ENCODE measurements around the gene TPSD1. TPM values are rescaled to one million over a fixed set of nuclear protein-coding genes. Genes with fewer than 3 reads are reported as not detected.

Gene TPSD1
- polyA plus RNA-seq, 1 experiment, result not detected

DNA sequence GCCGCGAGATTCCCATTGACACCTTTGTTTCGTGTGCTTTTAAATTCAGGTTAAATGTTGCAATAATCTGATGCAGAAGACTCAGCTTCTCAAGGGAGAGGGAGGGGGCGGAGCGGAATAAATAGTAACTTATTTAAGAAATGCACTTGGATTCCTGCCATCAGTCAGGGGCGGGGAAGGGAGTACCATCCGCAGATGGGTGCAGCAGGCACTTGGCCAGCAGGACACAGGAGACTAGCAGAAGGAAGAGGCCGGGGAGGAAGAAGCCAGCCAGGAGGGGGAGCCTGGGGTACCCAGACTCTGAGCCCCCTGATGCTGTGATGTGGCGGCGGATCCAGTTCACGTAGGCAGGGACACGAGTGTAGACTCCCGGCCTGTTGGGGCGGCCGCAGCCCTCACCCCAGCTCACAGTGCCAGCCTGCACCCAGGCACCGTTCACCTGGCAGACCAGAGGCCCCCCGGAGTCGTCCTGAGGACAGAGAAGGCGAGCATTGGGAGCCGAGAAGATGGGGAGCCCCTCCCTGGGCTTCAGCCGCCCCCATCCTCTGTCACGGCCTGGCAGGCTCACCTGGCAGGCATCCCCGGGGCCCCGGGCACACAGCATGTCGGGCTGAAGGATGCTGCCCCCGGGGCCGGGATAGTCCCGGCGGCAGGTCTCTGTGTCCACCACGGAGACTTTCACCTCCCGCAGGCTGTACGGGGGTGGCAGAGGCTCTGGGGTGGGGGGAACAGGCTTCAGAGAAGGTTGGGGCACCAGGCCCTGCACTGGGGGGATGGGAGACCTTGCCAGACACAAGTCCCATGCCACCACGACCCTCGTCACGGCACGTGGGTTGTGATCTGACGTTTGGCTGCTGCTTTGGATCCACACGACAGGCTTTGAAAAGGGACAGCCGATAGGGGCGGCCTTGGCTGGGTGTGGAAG, 34.0 kb upstream of the TPSD1 start:
- no peaks in the 10 kb centered on the region for H3K27me3 ChIP-seq (ENCODE audit: control insufficient read depth, insufficient read depth, low read length)
- H3K27ac ChIP-seq (ENCODE audit: low read depth, low read length), result no peak overlapping the region
- no peak for DNase-seq (ENCODE audit: low read depth, low spot score)
- H3K4me3 ChIP-seq (ENCODE audit: low read depth, low read length), result no peak overlapping the region
- no peaks in the 10 kb centered on the region; the same call in 1 of the 2 replicates for H3K9me3 ChIP-seq (ENCODE audit: control insufficient read depth, insufficient read depth, low read length)
- ChIA-PET CTCF (no interaction called here), POLR2A (interaction anchor here (1.1 kb wide), 1 partner anchor 18 kb away, joined by 3 read pairs; no protein-coding TSS in a partner anchor)
- TF ChIP-seq, protein P1, sequence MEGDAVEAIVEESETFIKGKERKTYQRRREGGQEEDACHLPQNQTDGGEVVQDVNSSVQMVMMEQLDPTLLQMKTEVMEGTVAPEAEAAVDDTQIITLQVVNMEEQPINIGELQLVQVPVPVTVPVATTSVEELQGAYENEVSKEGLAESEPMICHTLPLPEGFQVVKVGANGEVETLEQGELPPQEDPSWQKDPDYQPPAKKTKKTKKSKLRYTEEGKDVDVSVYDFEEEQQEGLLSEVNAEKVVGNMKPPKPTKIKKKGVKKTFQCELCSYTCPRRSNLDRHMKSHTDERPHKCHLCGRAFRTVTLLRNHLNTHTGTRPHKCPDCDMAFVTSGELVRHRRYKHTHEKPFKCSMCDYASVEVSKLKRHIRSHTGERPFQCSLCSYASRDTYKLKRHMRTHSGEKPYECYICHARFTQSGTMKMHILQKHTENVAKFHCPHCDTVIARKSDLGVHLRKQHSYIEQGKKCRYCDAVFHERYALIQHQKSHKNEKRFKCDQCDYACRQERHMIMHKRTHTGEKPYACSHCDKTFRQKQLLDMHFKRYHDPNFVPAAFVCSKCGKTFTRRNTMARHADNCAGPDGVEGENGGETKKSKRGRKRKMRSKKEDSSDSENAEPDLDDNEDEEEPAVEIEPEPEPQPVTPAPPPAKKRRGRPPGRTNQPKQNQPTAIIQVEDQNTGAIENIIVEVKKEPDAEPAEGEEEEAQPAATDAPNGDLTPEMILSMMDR (IDR thresholded peaks at IDR 0.05; ENCODE audit: low read depth, low read length), result no peak

- no peaks in the 10 kb centered on the region for H3K27me3 ChIP-seq (ENCODE audit: control insufficient read depth, insufficient read depth, low read length)
- ChIA-PET POLR2A (interaction anchor here (1.1 kb wide), 1 partner anchor 19 kb away, joined by 3 read pairs; no protein-coding TSS in a partner anchor), CTCF (no interaction called here)
Observed at GRCh38 chr16:1222553-1223354, 33.1 kb upstream of the TPSD1 start.

DNA sequence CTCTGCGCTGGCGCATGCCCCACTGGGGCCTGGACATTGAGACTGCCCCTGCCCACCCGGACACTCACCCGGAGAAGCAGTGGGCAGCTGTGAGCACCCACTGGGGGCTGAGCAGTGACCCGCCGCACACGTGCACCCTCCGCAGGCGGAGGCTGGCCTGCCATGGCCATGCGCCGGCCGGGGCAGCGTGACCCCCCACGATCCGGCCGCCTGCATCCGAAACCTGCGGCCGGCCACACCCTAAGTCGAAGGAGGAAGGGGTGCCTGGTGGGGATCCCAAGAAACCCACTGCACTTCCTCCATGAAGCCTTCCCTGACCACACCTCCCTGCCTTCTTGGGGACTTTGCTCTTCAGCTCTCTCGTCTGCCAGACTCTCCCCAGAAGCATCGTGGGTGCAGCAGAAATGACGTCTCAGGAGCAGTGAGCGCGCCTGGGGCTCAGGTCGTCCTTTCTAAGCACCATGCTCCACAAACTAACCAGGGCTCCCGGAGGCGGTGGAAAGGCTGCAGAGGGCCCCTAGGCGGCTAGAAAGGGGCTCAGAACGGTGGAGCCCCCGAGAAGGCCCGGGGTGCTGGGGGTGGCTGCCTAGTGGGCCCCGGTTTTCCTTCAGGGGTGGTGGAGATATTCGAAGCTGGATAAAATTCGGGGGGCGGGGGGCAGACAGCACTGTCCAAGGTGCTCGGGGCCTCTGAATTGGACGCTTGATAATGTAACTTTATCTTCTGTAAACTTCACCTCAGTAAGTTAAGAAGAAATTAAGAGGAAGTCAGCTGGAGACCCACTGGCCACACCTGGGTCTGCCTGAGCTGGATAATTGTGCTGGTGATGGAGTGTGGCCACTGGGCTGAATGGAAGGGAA, 32.3 kb upstream of the TPSD1 start:
- DNase-seq (ENCODE audit: low read depth, low spot score), result no peak
- POLR2A ChIA-PET, result interaction anchor here (1.1 kb wide), 1 partner anchor 20 kb away, joined by 3 read pairs; no protein-coding TSS in a partner anchor
- no peaks in the 10 kb centered on the region for H3K27me3 ChIP-seq (ENCODE audit: control insufficient read depth, insufficient read depth, low read length)
- CTCF ChIA-PET, result no interaction called here
- TF ChIP-seq, protein P1 (IDR thresholded peaks at IDR 0.05; ENCODE audit: low read depth, low read length), result no peak
- H3K4me3 ChIP-seq (ENCODE audit: low read depth, low read length), result no peak overlapping the region
- H3K27ac ChIP-seq (ENCODE audit: low read depth, low read length), result no peak overlapping the region
- no peaks in the 10 kb centered on the region; the same call in 1 of the 2 replicates for H3K9me3 ChIP-seq (ENCODE audit: control insufficient read depth, insufficient read depth, low read length)

More at GRCh38 chr16:1222553-1223354, 33.1 kb upstream of the TPSD1 start:
- no peak overlapping the region for H3K4me3 ChIP-seq (ENCODE audit: low read depth, low read length)
- DNase-seq (ENCODE audit: low read depth, low spot score), result no peak
- H3K27ac ChIP-seq (ENCODE audit: low read depth, low read length), result no peak overlapping the region
- H3K9me3 ChIP-seq (ENCODE audit: control insufficient read depth, insufficient read depth, low read length), result no peaks in the 10 kb centered on the region; the same call in 1 of the 2 replicates
- TF ChIP-seq, protein P1 (IDR thresholded peaks at IDR 0.05; ENCODE audit: low read depth, low read length), result no peak

GRCh38 chr16:1224558-1224957, 31.3 kb upstream of the TPSD1 start:
- no peaks in the 10 kb centered on the region; the same call in 1 of the 2 replicates for H3K9me3 ChIP-seq (ENCODE audit: control insufficient read depth, insufficient read depth, low read length)
- ChIA-PET POLR2A (no interaction called here), CTCF (no interaction called here)
- no peaks in the 10 kb centered on the region for H3K27me3 ChIP-seq (ENCODE audit: control insufficient read depth, insufficient read depth, low read length)
- no peak for DNase-seq (ENCODE audit: low read depth, low spot score)
- H3K4me3 ChIP-seq (ENCODE audit: low read depth, low read length), result no peak overlapping the region
- H3K27ac ChIP-seq (ENCODE audit: low read depth, low read length), result no peak overlapping the region
- TF ChIP-seq, protein P1 (IDR thresholded peaks at IDR 0.05; ENCODE audit: low read depth, low read length), result no peak
